GM18498 (cell line): Measurements from ENCODE around the gene STEAP1.
A peak's percentile ranks its signal among the peaks of the same experiment; 100 is the strongest.
"Not testable (repeated sequence)": the region's sequence is repeated elsewhere in the genome, so short reads cannot be mapped to it uniquely, and the experiment has no call there.

ENCODE experiments used
- ATAC-seq: cut with Tn5 transposase; IDR thresholded peaks from one replicate; pipeline ENCODE4 v1.9.1; 2021; ENCODE audit warnings: mild to moderate bottlenecking, moderate library complexity; ENCODE audit not compliant: unreplicated experiment

The STEAP1 gene

DNA sequence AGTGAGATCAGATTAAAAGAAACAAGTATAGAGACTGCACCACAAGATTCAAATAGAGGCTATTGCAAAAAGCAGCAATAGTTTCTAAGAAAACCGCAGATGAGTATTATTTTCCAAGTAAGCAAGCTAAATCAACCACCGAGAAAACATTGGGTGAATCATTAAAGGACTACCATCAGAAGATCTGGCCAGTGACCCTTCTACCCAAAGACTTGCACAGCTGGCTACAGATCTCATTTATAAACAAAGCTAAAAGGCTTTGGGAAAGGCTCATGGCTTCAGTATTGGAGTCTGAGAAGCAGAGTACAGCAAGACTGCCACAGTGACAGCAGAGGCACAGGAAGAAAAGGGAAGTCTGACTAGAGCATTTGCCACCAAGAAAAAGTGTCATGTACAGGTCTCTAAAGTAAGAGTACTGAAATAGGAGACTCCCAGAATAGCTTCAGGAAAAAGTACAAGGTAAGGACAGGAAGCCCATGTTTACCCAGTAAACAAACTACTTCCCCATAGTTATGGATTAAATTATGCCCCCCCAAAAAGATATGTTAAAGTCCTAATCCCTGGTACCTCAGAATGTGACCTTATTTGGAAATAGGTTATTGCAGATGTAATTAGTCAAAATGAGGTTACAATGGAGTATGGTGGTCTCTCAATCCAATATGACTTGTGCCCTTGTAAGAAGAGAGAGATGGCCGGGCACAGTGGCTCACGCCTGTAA, 19.0 kb downstream of the STEAP1 start:
- ATAC-seq = peak; percentile 96

GRCh38 chr7:90175667-90176066, 21.4 kb downstream of the STEAP1 start:
- no peak for ATAC-seq

- ATAC-seq = no peak
Measured at GRCh38 chr7:90176195-90176594, 21.9 kb downstream of the STEAP1 start.

GRCh38 chr7:90178166-90178565, 23.9 kb downstream of the STEAP1 start:
- ATAC-seq = no peak

DNA sequence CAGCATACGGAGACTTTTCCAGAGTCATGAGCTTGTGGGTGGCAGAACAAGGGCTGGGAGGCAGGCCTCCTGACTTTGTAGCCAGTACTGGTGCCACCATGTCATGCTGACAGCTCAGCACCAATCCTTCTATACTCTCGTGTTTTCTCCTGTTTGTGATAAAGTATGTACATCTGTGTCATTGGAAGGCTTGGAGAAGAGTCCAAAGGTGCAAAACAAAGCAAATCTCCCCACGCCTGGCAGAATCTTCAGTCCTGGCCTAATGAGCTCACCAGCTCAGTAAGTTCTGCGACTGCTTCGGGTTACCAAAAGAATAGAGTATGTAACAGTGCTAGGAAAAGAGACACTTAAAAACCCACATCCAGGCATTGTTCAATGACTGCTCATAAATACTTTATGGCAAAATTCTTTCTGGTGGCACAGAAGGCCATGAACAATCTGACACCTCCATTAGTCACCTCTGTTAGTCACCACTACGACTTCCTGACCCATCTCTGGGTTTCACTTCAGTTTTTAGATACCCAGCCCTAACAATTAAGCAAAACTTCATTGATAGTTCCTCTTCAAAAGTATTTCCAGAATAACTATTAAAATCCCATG, 24.5 kb downstream of the STEAP1 start:
- peak; percentile 98 for ATAC-seq

- no peak for ATAC-seq
Measured at GRCh38 chr7:90180011-90180585, 25.8 kb downstream of the STEAP1 start.

DNA sequence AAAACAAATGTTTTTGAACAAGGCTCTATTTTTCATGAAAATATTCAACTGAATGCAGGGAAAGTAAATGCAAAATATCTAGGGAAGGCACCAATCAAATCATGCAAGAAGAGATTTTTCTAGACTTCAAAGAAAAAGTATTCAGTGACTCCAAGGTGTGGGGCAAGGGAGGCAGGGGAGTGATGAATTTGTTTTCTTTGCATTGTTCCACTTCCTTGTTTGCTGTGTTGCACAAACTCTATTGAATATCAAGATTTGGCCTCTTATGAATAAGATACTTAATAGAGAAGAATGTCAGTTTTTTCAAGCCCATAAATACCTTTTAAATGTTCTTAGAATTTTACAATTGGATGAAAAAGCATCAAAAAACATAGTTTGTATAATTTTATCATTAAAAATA, 26.4 kb downstream of the STEAP1 start:
- ATAC-seq = no peak

GRCh38 chr7:90181485-90181884, 27.2 kb downstream of the STEAP1 start:
- ATAC-seq = no peak

- ATAC-seq = not testable (repeated sequence)
Measured at GRCh38 chr7:90186290-90186689, 32.0 kb downstream of the STEAP1 start.

DNA sequence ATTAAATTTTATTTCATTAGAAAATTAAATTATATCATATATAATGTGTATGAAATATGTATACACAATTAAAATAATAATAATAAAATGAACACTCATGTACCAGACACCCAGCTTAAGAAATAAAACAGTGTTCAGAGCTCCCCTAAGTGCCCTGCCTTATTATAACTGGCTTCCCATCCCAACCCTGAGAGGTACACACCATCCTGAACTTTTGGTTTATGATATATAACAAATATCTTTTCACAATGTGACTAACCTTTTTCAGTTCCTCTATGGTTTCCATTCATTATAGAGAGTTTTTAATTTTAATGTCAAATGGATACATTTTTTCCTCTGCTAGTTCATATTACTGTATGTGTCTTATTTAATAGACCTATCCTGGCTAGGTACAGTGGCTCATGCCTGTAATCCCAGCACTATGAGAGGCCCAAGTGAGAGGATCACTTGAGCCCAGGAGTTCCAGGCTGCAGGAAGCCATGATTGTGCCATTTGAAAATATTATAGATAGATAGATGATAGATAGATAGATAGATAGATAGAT, 33.3 kb downstream of the STEAP1 start:
- ATAC-seq = no peak

DNA sequence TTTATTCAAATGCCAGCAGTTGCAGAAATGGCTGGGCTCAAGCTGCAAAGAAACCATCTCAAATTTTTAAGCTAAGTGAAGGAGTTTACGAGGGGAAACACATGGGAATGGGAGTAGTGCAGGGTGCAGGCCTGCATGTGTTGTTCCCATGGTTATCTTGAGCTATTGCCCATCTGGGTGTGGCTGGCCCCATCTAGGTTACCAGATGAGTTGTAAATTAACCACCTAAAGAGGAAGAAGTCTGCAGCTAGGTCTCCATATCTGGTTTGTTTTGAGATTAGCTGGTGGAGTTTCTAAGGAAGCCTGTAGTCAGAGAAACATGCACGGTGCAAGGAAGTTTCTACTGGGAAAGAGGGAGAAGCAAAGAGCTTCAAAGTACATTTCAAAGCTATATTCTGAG, 34.0 kb downstream of the STEAP1 start:
- peak; percentile 88 for ATAC-seq

GRCh38 chr7:90190995-90191394, 36.7 kb downstream of the STEAP1 start:
- ATAC-seq = no peak

- no peak for ATAC-seq
Measured at GRCh38 chr7:90191648-90192047, 37.4 kb downstream of the STEAP1 start.

DNA sequence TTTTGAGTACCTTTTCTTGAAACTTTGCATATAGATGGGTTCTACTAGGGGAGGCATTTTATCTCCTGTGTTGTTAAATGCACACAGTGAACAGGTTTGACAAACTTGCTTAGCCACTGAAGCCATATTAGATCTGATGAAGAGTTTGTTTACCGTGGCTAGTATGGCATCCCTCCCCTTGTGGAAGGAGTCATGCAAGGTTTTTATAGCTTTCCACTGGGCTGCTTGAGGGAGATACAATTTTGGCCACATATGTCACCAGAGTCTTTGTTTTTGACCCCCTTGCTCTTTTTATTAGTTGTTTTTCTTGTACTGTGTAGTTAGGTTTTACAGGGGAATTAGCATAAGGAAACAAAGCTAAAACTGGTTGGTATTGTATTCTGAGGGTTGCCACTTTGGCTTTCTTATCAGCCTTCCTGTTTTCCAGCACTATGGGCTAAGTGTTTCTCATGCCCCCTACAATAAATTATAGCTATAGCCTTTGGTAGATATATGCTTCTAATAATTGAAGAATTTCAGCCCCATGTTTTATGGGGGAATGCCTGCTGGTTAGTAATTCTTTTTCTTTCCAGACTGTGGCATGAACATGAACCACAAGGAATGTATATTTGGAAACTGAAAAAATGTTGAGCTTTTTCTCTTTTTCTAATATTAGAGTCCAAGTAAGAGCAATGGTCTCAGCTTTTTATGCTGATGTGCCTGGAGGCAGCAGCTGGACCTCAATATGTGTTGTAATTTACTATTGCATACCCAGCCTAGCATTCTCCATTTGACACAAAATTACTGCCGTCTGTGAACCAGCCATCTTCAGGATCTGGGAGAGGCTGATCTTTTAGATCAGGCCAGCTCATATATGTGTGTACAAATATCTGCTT, 38.8 kb downstream of the STEAP1 start:
- no peak for ATAC-seq

GRCh38 chr7:90194911-90195809, 40.9 kb downstream of the STEAP1 start:
- ATAC-seq = no peak

- ATAC-seq = no peak
Measured at GRCh38 chr7:90201500-90202195, 47.4 kb downstream of the STEAP1 start.

DNA sequence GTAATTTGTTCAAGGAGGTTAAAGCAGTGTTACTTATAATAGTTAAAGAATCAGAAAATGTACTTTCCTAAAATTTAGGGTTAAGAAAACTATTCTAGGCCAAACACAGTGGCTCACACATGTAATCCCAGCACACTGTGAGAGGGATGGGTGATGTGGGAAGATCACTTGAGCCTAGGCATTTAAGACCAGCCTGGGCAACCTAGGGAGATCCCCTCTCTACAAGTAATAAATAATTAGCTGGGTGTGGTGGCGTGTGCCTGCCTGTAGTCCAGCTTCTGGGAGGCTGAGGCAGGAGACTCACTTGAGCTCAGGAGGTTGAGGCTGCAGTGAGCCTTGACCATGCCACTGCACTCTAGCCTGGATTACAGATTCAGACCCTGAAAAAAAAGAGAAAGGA, 53.7 kb downstream of the STEAP1 start:
- no peak for ATAC-seq

DNA sequence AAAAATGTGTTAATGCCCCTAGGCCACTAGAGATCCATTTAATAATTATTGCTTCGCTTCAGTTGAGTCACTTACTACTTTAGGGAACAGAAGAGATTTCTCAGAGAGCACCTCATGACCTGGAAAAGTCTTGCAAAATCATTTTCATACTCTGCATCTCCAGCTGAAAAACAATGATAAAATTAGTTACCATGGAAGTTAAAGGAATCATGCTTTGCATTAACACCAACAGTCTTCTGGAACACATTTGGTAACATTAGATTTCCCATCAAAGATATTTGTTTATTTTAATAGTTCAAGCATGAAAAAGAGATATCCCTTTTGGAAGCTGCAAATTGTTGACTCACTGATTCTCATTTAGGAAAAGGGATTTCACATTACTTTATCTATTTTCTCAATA, 55.5 kb downstream of the STEAP1 start:
- no peak for ATAC-seq

- ATAC-seq = no peak
Measured at GRCh38 chr7:90210475-90210874, 56.2 kb downstream of the STEAP1 start.

- ATAC-seq = peak; percentile 23
Measured at GRCh38 chr7:90210981-90211380, 56.7 kb downstream of the STEAP1 start.
